K562 (cell line): ENCODE measurements around the gene PCF11. TPM values are rescaled to one million over a fixed set of nuclear protein-coding genes. Genes with fewer than 3 reads are reported as not detected.
A peak's percentile ranks its signal among the peaks of the same experiment; 100 is the strongest.

Source experiments
- ARID2 ChIP-seq: fragments of 450-650 bp; IDR thresholded peaks from 2 replicates; pipeline ENCODE4 v1.6.1; 2017; ENCODE audit warnings: antibody characterized with exemption, mild to moderate bottlenecking
- BRCA1 ChIP-seq, 2 experiments: fragments of 450-650 bp in 1 of 2; sonication (generic) in 1 of 2; formaldehyde crosslinking in 1 of 2; IDR thresholded peaks; 2 replicates each; pipeline versions ENCODE4 v1.5.0 to v1.6.1; 2017 to 2020; ENCODE audit warnings: mild to moderate bottlenecking in 1 of 2, missing genetic modification reagents in 1 of 2
- CEBPG ChIP-seq, 3 experiments: fragments of 200-800 bp in 1 of 3; sonication (Bioruptor generic) in 1 of 3; sonication (generic) in 1 of 3; formaldehyde crosslinking in 1 of 3; IDR thresholded peaks in 2 of 3; conservative IDR thresholded peaks in 1 of 3; 2 replicates each; pipeline versions ENCODE4 v1.6.1 to v1.8.0; 2016 to 2022; ENCODE audit warnings: missing compliant biosample characterization in 2 of 3, missing genetic modification characterization in 2 of 3, mild to moderate bottlenecking in 1 of 3, missing genetic modification reagents in 1 of 3
- CTBP1 ChIP-seq: fragments of 450-650 bp; IDR thresholded peaks from 2 replicates; pipeline ENCODE4 v1.6.1; 2016; ENCODE audit warnings: borderline replicate concordance
- FUS ChIP-seq: fragments of 200-400 bp; formaldehyde crosslinking; optimal IDR thresholded peaks from 2 replicates; pipeline ENCODE3; 2017; ENCODE audit warnings: low read depth, low read length
- ILF3 ChIP-seq: fragments of 450-650 bp; IDR thresholded peaks from 2 replicates; pipeline ENCODE4 v1.6.1; 2018; ENCODE audit warnings: antibody characterized with exemption, mild to moderate bottlenecking, moderate library complexity, borderline replicate concordance
- KAT8 ChIP-seq: fragments of 450-650 bp; IDR thresholded peaks from 2 replicates; pipeline ENCODE4 v1.6.1; 2016; ENCODE audit warnings: low read depth, mild to moderate bottlenecking
- L3MBTL2 ChIP-seq: fragments of 450-650 bp; IDR thresholded peaks from 2 replicates; pipeline ENCODE4 v1.6.1; 2016; ENCODE audit warnings: mild to moderate bottlenecking, moderate library complexity
- MEF2A ChIP-seq: IDR thresholded peaks from 2 replicates; pipeline ENCODE4 v1.6.1; 2011; ENCODE audit warnings: low read depth, mild to moderate bottlenecking, low read length, moderate library complexity; ENCODE audit not compliant: control insufficient read depth
- MTA3 ChIP-seq: fragments of 450-650 bp; formaldehyde crosslinking; IDR thresholded peaks from 2 replicates; pipeline ENCODE4 v1.6.1; 2017; ENCODE audit warnings: mild to moderate bottlenecking, borderline replicate concordance
- MYNN ChIP-seq, 2 experiments: sonication (generic); formaldehyde crosslinking in 1 of 2; IDR thresholded peaks; 2 replicates each; pipeline versions ENCODE4 v1.5.0 to v1.6.1; 2016 to 2020; ENCODE audit warnings: antibody characterized with exemption in 1 of 2, missing genetic modification reagents in 1 of 2
- NEUROD1 ChIP-seq: fragments of 150-350 bp; IDR thresholded peaks from 2 replicates; pipeline ENCODE4 v1.6.1; 2014; ENCODE audit warnings: borderline replicate concordance, low read length, low read depth; ENCODE audit not compliant: partially characterized antibody
- PRMT5 ChIP-seq: sonication (generic); formaldehyde crosslinking; IDR thresholded peaks from 2 replicates; pipeline ENCODE4 v1.5.0; 2020; ENCODE audit warnings: missing genetic modification reagents
- PTBP1 ChIP-seq: fragments of 200-400 bp; formaldehyde crosslinking; IDR thresholded peaks from 2 replicates; pipeline ENCODE4 v1.6.1; 2017; ENCODE audit warnings: low read depth, low read length
- SRSF7 ChIP-seq: fragments of 200-400 bp; formaldehyde crosslinking; optimal IDR thresholded peaks from 2 replicates; pipeline ENCODE3; 2017; ENCODE audit warnings: mild to moderate bottlenecking, low read depth, low read length
- ZKSCAN1 ChIP-seq: fragments of 150-350 bp; IDR thresholded peaks from 2 replicates; pipeline ENCODE4 v1.6.1; 2016; ENCODE audit warnings: low read depth, low read length
- polyA plus RNA-seq, 8 experiments: library from polyadenylated mRNA; depleted of rRNA in 4 of 8; stranded (reverse) in 5 of 8; unstranded in 3 of 8; fragments of >200 nt; fragmentation: Nextera tagmentation in 2 of 8; fragmentation: Illumina TruSeq in 1 of 8; extraction: Ambion mirVana in 2 of 8; extraction: Trizol in 1 of 8; gene quantifications; 2 replicates each; pipeline versions ENCODE4 v1.2.1 to v1.2.3, GENCODE V29; 2011 to 2014; ENCODE audit warnings: inconsistent platforms in 1 of 8, missing spikeins in 1 of 8
- total RNA-seq, 7 experiments: library from RNA; depleted of rRNA in 6 of 7; stranded (reverse); fragments of >200 nt in 6 of 7; fragmentation: Illumina TruSeq in 2 of 7; extraction: Trizol in 2 of 7; gene quantifications; 2 replicates each; pipeline versions ENCODE4 v1.2.1 to v1.2.3, GENCODE V29; 2011 to 2021; ENCODE audit warnings: low replicate concordance in 1 of 7
- TF ChIP-seq, protein P1 (sequence below): fragments of 450-650 bp; IDR thresholded peaks from 2 replicates; pipeline ENCODE4 v1.6.1; 2016; ENCODE audit warnings: antibody characterized with exemption
- TF ChIP-seq, protein P2 (sequence below): fragments of 450-650 bp; IDR thresholded peaks from 2 replicates; pipeline ENCODE4 v1.6.1; 2016; ENCODE audit warnings: borderline replicate concordance
- TF ChIP-seq, protein P3 (sequence below), 2 experiments: fragments of 450-650 bp in 1 of 2; sonication (generic) in 1 of 2; formaldehyde crosslinking; conservative IDR thresholded peaks; 2 replicates each; pipeline versions ENCODE4 v1.4.0 to v1.8.1; 2020 to 2022; ENCODE audit warnings: mild to moderate bottlenecking in 1 of 2, missing genetic modification reagents in 1 of 2
- TF ChIP-seq, protein P4 (sequence below), 2 experiments: fragments of 450-650 bp in 1 of 2; IDR thresholded peaks; 2 replicates each; pipeline ENCODE4 v1.6.1; 2011 to 2017; ENCODE audit warnings: low read depth in 2 of 2, antibody characterized with exemption in 1 of 2, borderline replicate concordance in 1 of 2, low read length in 1 of 2, mild to moderate bottlenecking in 1 of 2, mixed read lengths in 1 of 2; ENCODE audit not compliant: control insufficient read depth in 1 of 2

PCF11 gene
- total and polyA plus RNA-seq, 9 of the 15 experiments (the other 6 are each of a cell fraction or from before 2014, with no cell fraction given), result 9.3 to 91.6 (median 54.4) TPM

DNA sequence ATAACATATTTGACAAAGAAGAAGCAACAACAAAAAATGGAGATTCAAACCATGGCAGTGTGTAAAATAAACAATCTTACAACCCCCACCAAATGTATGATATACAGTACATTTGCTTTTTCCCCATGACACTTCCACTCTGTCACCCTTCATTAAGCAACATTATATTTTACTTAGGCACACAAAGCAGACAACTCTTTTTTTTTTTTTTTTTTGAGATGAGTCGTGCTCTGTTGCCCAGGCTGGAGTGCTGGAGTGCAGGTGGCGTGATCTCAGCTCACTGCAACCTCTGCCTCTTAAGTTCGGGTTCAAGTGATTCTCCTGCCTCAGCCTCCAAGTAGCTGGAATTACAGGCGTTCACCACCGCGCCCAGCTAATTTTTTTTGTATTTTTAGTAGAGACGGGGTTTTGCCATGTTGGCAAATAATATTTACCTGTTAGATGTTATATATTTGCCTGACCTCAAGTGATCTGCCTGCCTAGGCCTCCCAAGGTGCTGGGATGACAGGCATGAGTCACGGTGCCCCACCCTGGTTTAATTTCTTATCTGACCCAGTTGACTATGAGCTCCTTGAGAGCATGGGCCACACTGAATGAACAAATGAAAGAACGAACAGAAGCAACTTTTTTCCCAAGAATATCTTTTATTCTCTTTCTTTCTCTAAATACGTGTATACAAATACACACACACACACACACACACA, 5.5 kb upstream of the PCF11 start (continued):
- TF ChIP-seq, protein P1, sequence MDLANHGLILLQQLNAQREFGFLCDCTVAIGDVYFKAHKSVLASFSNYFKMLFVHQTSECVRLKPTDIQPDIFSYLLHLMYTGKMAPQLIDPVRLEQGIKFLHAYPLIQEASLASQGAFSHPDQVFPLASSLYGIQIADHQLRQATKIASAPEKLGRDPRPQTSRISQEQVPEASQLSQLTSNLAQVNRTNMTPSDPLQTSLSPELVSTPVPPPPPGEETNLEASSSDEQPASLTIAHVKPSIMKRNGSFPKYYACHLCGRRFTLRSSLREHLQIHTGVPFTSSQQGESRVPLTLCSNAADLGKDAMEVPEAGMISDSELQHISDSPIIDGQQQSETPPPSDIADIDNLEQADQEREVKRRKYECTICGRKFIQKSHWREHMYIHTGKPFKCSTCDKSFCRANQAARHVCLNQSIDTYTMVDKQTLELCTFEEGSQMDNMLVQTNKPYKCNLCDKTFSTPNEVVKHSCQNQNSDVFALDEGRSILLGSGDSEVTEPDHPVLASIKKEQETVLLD, result no peak
- TF ChIP-seq BRCA1 (IDR thresholded peaks at IDR 0.05) (no peak), BRCA1 (CRISPR knock-in tag; IDR thresholded peaks at IDR 0.05) (no peak), CEBPG (CRISPR knock-in tag; IDR thresholded peaks at IDR 0.05) (no peak), CEBPG (tag; conservative IDR thresholded peaks at IDR 0.05 in 1 of 2, IDR thresholded peaks at IDR 0.05 in 1 of 2) (no peak), FUS (no peak), L3MBTL2 (peak; percentile 79), KAT8 (no peak), MEF2A (no peak), PRMT5 (CRISPR knock-in tag) (no peak), SRSF7 (no peak), ZKSCAN1 (no peak), ARID2 (no peak), CTBP1 (peak; percentile 73; the same call in 1 of the 2 replicates), MTA3 (no peak), ILF3 (no peak), PTBP1 (no peak), NEUROD1 (peak; percentile 66), MYNN (IDR thresholded peaks at IDR 0.05) (no peak), MYNN (CRISPR knock-in tag; IDR thresholded peaks at IDR 0.05) (no peak)
- TF ChIP-seq, protein P2, sequence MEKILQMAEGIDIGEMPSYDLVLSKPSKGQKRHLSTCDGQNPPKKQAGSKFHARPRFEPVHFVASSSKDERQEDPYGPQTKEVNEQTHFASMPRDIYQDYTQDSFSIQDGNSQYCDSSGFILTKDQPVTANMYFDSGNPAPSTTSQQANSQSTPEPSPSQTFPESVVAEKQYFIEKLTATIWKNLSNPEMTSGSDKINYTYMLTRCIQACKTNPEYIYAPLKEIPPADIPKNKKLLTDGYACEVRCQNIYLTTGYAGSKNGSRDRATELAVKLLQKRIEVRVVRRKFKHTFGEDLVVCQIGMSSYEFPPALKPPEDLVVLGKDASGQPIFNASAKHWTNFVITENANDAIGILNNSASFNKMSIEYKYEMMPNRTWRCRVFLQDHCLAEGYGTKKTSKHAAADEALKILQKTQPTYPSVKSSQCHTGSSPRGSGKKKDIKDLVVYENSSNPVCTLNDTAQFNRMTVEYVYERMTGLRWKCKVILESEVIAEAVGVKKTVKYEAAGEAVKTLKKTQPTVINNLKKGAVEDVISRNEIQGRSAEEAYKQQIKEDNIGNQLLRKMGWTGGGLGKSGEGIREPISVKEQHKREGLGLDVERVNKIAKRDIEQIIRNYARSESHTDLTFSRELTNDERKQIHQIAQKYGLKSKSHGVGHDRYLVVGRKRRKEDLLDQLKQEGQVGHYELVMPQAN, result 0 out of 2 replicates have a peak, but pooled peaks have one; percentile 25
- TF ChIP-seq, protein P3, sequence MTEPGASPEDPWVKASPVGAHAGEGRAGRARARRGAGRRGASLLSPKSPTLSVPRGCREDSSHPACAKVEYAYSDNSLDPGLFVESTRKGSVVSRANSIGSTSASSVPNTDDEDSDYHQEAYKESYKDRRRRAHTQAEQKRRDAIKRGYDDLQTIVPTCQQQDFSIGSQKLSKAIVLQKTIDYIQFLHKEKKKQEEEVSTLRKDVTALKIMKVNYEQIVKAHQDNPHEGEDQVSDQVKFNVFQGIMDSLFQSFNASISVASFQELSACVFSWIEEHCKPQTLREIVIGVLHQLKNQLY (CRISPR knock-in tag; conservative IDR thresholded peaks at IDR 0.05), result no peak
- TF ChIP-seq, protein P4, sequence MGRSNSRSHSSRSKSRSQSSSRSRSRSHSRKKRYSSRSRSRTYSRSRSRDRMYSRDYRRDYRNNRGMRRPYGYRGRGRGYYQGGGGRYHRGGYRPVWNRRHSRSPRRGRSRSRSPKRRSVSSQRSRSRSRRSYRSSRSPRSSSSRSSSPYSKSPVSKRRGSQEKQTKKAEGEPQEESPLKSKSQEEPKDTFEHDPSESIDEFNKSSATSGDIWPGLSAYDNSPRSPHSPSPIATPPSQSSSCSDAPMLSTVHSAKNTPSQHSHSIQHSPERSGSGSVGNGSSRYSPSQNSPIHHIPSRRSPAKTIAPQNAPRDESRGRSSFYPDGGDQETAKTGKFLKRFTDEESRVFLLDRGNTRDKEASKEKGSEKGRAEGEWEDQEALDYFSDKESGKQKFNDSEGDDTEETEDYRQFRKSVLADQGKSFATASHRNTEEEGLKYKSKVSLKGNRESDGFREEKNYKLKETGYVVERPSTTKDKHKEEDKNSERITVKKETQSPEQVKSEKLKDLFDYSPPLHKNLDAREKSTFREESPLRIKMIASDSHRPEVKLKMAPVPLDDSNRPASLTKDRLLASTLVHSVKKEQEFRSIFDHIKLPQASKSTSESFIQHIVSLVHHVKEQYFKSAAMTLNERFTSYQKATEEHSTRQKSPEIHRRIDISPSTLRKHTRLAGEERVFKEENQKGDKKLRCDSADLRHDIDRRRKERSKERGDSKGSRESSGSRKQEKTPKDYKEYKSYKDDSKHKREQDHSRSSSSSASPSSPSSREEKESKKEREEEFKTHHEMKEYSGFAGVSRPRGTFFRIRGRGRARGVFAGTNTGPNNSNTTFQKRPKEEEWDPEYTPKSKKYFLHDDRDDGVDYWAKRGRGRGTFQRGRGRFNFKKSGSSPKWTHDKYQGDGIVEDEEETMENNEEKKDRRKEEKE (IDR thresholded peaks at IDR 0.05; ENCODE audit: borderline replicate concordance in 1 of 2, control insufficient read depth in 1 of 2, low read depth in 2 of 2, low read length in 1 of 2), result no peak
